ENCODE data around the gene EMP2.

The EMP2 gene

GRCh38 chr16:10600782-10601443 lies 20.5 kb upstream of the EMP2 start:
- Mint-ChIP-seq H3K4me3 (no peak overlapping the region), H3K27ac (no peak overlapping the region), H3K36me3 (no peaks in the 10 kb centered on the region), H3K9me3 (no peaks in the 10 kb centered on the region), H3K27me3 (peaks cover 16% of the 10 kb centered on the region), H3K4me1 (peaks cover 15% of the 10 kb centered on the region)
- DNase-seq (ENCODE audit: low spot score in 2 of 2): no peak
- no peak for ATAC-seq (ENCODE audit: low read depth)

GRCh38 chr16:10599626-10600025 lies 19.2 kb upstream of the EMP2 start:
- H3K4me1 Mint-ChIP-seq: peaks cover 15% of the 10 kb centered on the region
- H3K9me3 Mint-ChIP-seq: no peaks in the 10 kb centered on the region
- DNase-seq (ENCODE audit: low spot score in 2 of 2) (no peak), ATAC-seq (ENCODE audit: low read depth) (peak; percentile 94)
- H3K27me3 Mint-ChIP-seq: peaks cover 20% of the 10 kb centered on the region
- H3K36me3 Mint-ChIP-seq: no peaks in the 10 kb centered on the region
- H3K27ac Mint-ChIP-seq: no peak overlapping the region
- H3K4me3 Mint-ChIP-seq: no peak overlapping the region

GRCh38 chr16:10598157-10598556 lies 17.8 kb upstream of the EMP2 start:
- no peak overlapping the region for H3K4me3 Mint-ChIP-seq
- H3K36me3 Mint-ChIP-seq: no peaks in the 10 kb centered on the region
- ATAC-seq (ENCODE audit: low read depth): no peak
- H3K27ac Mint-ChIP-seq: no peak overlapping the region
- peaks cover 15% of the 10 kb centered on the region for H3K4me1 Mint-ChIP-seq
- no peak for DNase-seq (ENCODE audit: low spot score in 2 of 2)
- peaks cover 19% of the 10 kb centered on the region for H3K27me3 Mint-ChIP-seq
- no peaks in the 10 kb centered on the region for H3K9me3 Mint-ChIP-seq

GRCh38 chr16:10597187-10597601 lies 16.8 kb upstream of the EMP2 start:
- H3K4me1 Mint-ChIP-seq: peaks cover 15% of the 10 kb centered on the region
- no peaks in the 10 kb centered on the region for H3K36me3 Mint-ChIP-seq
- H3K27ac Mint-ChIP-seq: no peak overlapping the region
- DNase-seq (ENCODE audit: low spot score in 2 of 2): no peak
- peaks cover 15% of the 10 kb centered on the region for H3K27me3 Mint-ChIP-seq
- no peak for ATAC-seq (ENCODE audit: low read depth)
- no peak overlapping the region for H3K4me3 Mint-ChIP-seq
- H3K9me3 Mint-ChIP-seq: no peaks in the 10 kb centered on the region

GRCh38 chr16:10594312-10594950 lies 14.0 kb upstream of the EMP2 start:
- H3K9me3 Mint-ChIP-seq: no peaks in the 10 kb centered on the region

GRCh38 chr16:10592611-10593010 lies 12.2 kb upstream of the EMP2 start:
- no peak overlapping the region for H3K4me3 Mint-ChIP-seq
- ATAC-seq (ENCODE audit: low read depth): no peak

More at GRCh38 chr16:10594312-10594950, 14.0 kb upstream of the EMP2 start:
- DNase-seq (ENCODE audit: low spot score in 2 of 2): no peak
- H3K27me3 Mint-ChIP-seq: peaks cover 15% of the 10 kb centered on the region
- H3K36me3 Mint-ChIP-seq: no peaks in the 10 kb centered on the region
- H3K4me1 Mint-ChIP-seq: peaks cover 8% of the 10 kb centered on the region
- ATAC-seq (ENCODE audit: low read depth): peak; percentile 59
- H3K4me3 Mint-ChIP-seq: no peak overlapping the region
- no peak overlapping the region for H3K27ac Mint-ChIP-seq

GRCh38 chr16:10590342-10590741 lies 9.9 kb upstream of the EMP2 start:
- DNase-seq (ENCODE audit: low spot score in 2 of 2): no peak
- no peak for ATAC-seq (ENCODE audit: low read depth)
- no peaks in the 10 kb centered on the region for H3K36me3 Mint-ChIP-seq
- no peaks in the 10 kb centered on the region for H3K9me3 Mint-ChIP-seq
- no peaks in the 10 kb centered on the region for H3K4me1 Mint-ChIP-seq
- no peak overlapping the region for H3K27ac Mint-ChIP-seq
- no peak overlapping the region for H3K4me3 Mint-ChIP-seq
- peaks cover 21% of the 10 kb centered on the region for H3K27me3 Mint-ChIP-seq

More at GRCh38 chr16:10592611-10593010, 12.2 kb upstream of the EMP2 start:
- H3K36me3 Mint-ChIP-seq: no peaks in the 10 kb centered on the region
- H3K27me3 Mint-ChIP-seq: peaks cover 27% of the 10 kb centered on the region
- no peaks in the 10 kb centered on the region for H3K9me3 Mint-ChIP-seq
- peaks cover 5% of the 10 kb centered on the region for H3K4me1 Mint-ChIP-seq
- no peak overlapping the region for H3K27ac Mint-ChIP-seq
- DNase-seq (ENCODE audit: low spot score in 2 of 2): no peak

GRCh38 chr16:10589109-10589508 lies 8.7 kb upstream of the EMP2 start:
- peaks cover 20% of the 10 kb centered on the region for H3K27me3 Mint-ChIP-seq
- H3K27ac Mint-ChIP-seq: no peak overlapping the region
- H3K4me3 Mint-ChIP-seq: no peak overlapping the region
- no peaks in the 10 kb centered on the region for H3K4me1 Mint-ChIP-seq
- no peaks in the 10 kb centered on the region for H3K36me3 Mint-ChIP-seq
- ATAC-seq (ENCODE audit: low read depth) (no peak), DNase-seq (ENCODE audit: low spot score in 2 of 2) (no peak)
- H3K9me3 Mint-ChIP-seq: no peaks in the 10 kb centered on the region

GRCh38 chr16:10587622-10588021 lies 7.2 kb upstream of the EMP2 start:
- H3K27me3 Mint-ChIP-seq: peaks cover 30% of the 10 kb centered on the region
- no peak for ATAC-seq (ENCODE audit: low read depth)

GRCh38 chr16:10584981-10585438 lies 4.6 kb upstream of the EMP2 start:
- H3K9me3 Mint-ChIP-seq: no peaks in the 10 kb centered on the region
- H3K4me1 Mint-ChIP-seq: peaks cover 5% of the 10 kb centered on the region
- H3K36me3 Mint-ChIP-seq: peaks cover 1% of the 10 kb centered on the region
- DNase-seq (ENCODE audit: low spot score in 2 of 2): no peak
- peaks cover 35% of the 10 kb centered on the region for H3K27me3 Mint-ChIP-seq
- ATAC-seq (ENCODE audit: low read depth): no peak
- no peak overlapping the region for H3K27ac Mint-ChIP-seq
- no peak overlapping the region for H3K4me3 Mint-ChIP-seq

More at GRCh38 chr16:10587622-10588021, 7.2 kb upstream of the EMP2 start:
- Mint-ChIP-seq H3K36me3 (no peaks in the 10 kb centered on the region), H3K4me3 (no peak overlapping the region), H3K4me1 (no peaks in the 10 kb centered on the region), H3K9me3 (no peaks in the 10 kb centered on the region), H3K27ac (no peak overlapping the region)
- DNase-seq (ENCODE audit: low spot score in 2 of 2): no peak

GRCh38 chr16:10583269-10583668 lies 2.9 kb upstream of the EMP2 start:
- Mint-ChIP-seq H3K27me3 (peaks cover 35% of the 10 kb centered on the region), H3K4me1 (peaks cover 5% of the 10 kb centered on the region), H3K36me3 (peaks cover 1% of the 10 kb centered on the region), H3K4me3 (no peak overlapping the region), H3K9me3 (no peaks in the 10 kb centered on the region), H3K27ac (no peak overlapping the region)
- no peak for ATAC-seq (ENCODE audit: low read depth)
- no peak for DNase-seq (ENCODE audit: low spot score in 2 of 2)

- ATAC-seq (ENCODE audit: low read depth): no peak
- no peak overlapping the region for H3K27ac Mint-ChIP-seq
- DNase-seq (ENCODE audit: low spot score in 2 of 2): no peak
- peak overlapping the region; percentile 30 for H3K4me3 Mint-ChIP-seq
- H3K36me3 Mint-ChIP-seq: peaks cover 1% of the 10 kb centered on the region
- H3K9me3 Mint-ChIP-seq: no peaks in the 10 kb centered on the region
- H3K27me3 Mint-ChIP-seq: peaks cover 37% of the 10 kb centered on the region
- H3K4me1 Mint-ChIP-seq: peaks cover 9% of the 10 kb centered on the region
Measured at GRCh38 chr16:10581507-10581906, 1.1 kb upstream of the EMP2 start.

- Mint-ChIP-seq H3K27ac (no peak overlapping the region), H3K27me3 (peaks cover 34% of the 10 kb centered on the region), H3K4me3 (peak overlapping the region; percentile 79), H3K36me3 (peaks cover 1% of the 10 kb centered on the region), H3K9me3 (no peaks in the 10 kb centered on the region), H3K4me1 (peaks cover 9% of the 10 kb centered on the region)
- DNase-seq (ENCODE audit: low spot score in 2 of 2): no peak
- ATAC-seq (ENCODE audit: low read depth): no peak
Measured at GRCh38 chr16:10580883-10581247, 467 bp upstream of the EMP2 start.

GRCh38 chr16:10579575-10579964 lies 828 bp downstream of the EMP2 start:
- Mint-ChIP-seq H3K27ac (no peak overlapping the region), H3K27me3 (peaks cover 34% of the 10 kb centered on the region), H3K36me3 (peaks cover 1% of the 10 kb centered on the region), H3K4me1 (peaks cover 9% of the 10 kb centered on the region), H3K9me3 (no peaks in the 10 kb centered on the region), H3K4me3 (no peak overlapping the region)
- no peak for ATAC-seq (ENCODE audit: low read depth)
- DNase-seq (ENCODE audit: low spot score in 2 of 2): no peak
